ENCODE results near the gene MARF1. TPM values are rescaled to one million over a fixed set of nuclear protein-coding genes. Genes with fewer than 3 reads are reported as not detected.
A peak's percentile ranks its signal among the peaks of the same experiment; 100 is the strongest.

MARF1 gene
- total and polyA plus RNA-seq, 9 of the 15 experiments (the other 6 are each of a cell fraction or from before 2014, with no cell fraction given): 4.7 to 33.2 (median 11.7) TPM

DNA sequence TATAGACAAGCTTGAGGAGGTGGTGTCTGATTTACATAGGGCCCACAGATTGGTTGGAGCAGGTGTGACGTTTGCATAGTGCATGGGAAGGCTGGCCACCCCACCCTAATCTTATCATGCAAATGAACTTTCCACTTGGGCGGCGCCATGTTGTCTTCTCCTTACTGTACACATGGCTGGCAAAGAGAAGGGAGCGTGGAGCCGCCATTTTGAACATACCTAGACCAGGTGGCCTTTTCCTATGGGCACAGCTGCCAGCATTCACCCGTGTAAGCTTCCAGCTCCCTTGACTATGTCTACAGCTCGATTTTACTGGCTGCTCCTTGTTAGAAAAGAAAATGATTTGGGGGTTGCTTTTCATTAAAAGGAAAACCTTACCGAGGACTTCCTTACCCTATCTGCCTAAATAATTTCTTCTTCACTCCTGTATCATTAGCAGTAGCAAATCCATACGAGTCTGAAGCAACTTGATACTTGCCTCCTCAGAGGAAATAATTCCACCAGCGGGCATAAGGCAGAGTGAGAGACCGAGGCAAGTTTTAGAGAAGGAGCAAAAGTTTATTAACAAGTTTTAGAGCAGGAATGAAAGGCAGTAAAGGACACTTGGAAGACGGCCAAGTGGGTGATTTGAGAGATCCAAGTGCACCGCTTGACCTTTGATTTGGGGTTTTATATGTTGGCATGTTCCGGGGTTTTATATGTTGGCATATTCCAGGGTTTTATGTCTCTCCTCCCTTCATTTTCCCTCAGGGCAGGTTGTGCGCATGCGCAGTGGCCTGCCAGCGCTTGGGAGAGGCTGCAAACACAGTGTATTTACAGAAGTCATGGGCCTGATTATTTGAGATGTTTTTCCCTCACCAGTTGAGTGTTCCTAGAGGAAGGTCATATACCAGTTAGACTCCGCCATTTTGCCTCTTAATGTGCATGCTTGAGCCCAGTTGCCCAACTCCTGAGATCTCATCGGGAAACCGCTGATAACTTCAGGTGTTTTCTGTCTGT is 65.7 kb downstream of the MARF1 start (continued):
- TF ChIP-seq, protein P1, sequence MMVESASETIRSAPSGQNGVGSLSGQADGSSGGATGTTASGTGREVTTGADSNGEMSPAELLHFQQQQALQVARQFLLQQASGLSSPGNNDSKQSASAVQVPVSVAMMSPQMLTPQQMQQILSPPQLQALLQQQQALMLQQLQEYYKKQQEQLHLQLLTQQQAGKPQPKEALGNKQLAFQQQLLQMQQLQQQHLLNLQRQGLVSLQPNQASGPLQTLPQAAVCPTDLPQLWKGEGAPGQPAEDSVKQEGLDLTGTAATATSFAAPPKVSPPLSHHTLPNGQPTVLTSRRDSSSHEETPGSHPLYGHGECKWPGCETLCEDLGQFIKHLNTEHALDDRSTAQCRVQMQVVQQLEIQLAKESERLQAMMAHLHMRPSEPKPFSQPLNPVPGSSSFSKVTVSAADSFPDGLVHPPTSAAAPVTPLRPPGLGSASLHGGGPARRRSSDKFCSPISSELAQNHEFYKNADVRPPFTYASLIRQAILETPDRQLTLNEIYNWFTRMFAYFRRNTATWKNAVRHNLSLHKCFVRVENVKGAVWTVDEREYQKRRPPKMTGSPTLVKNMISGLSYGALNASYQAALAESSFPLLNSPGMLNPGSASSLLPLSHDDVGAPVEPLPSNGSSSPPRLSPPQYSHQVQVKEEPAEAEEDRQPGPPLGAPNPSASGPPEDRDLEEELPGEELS (CRISPR knock-in tag; IDR thresholded peaks at IDR 0.05; ENCODE audit: borderline replicate concordance): 0 out of 2 replicates have a peak, but pooled peaks have one; percentile 23
- TF ChIP-seq CCNT2 (IDR thresholded peaks at IDR 0.05; ENCODE audit: borderline replicate concordance, extremely low read depth, insufficient read length, low read depth, low read length) (no peak), XRCC5 (IDR thresholded peaks at IDR 0.05; ENCODE audit: low read depth, low read length) (0 out of 2 replicates have a peak, but pooled peaks have one; percentile 20), ZNF668 (CRISPR knock-in tag; IDR thresholded peaks at IDR 0.05) (no peak; the same call in 1 of the 2 replicates), ZNF77 (CRISPR knock-in tag; IDR thresholded peaks at IDR 0.05) (no peak), ZFPM2 (CRISPR knock-in tag; IDR thresholded peaks at IDR 0.05) (no peak), FUS (optimal IDR thresholded peaks at IDR 0.05; ENCODE audit: low read depth, low read length) (no peak), TAL1 (IDR thresholded peaks at IDR 0.05) (no peak), CSDE1 (IDR thresholded peaks at IDR 0.05) (no peak), KDM4B (IDR thresholded peaks at IDR 0.05; ENCODE audit: borderline replicate concordance in 2 of 2, low read depth in 1 of 2) (no peak), EGR1 (conservative IDR thresholded peaks at IDR 0.05) (no peak), PPARD (CRISPR knock-in tag; IDR thresholded peaks at IDR 0.05) (no peak), ZNF143 (CRISPR knock-in tag; IDR thresholded peaks at IDR 0.05) (no peak), EWSR1 (IDR thresholded peaks at IDR 0.05; ENCODE audit: borderline replicate concordance, low read depth, partially characterized antibody) (no peak), EP300 (IDR thresholded peaks at IDR 0.05; ENCODE audit: low read length) (peak; percentile 35), HDGF (IDR thresholded peaks at IDR 0.05) (no peak), EZH2 (IDR thresholded peaks at IDR 0.05; ENCODE audit: borderline replicate concordance, low read depth, low read length) (no peak)
- TF ChIP-seq, protein P2, sequence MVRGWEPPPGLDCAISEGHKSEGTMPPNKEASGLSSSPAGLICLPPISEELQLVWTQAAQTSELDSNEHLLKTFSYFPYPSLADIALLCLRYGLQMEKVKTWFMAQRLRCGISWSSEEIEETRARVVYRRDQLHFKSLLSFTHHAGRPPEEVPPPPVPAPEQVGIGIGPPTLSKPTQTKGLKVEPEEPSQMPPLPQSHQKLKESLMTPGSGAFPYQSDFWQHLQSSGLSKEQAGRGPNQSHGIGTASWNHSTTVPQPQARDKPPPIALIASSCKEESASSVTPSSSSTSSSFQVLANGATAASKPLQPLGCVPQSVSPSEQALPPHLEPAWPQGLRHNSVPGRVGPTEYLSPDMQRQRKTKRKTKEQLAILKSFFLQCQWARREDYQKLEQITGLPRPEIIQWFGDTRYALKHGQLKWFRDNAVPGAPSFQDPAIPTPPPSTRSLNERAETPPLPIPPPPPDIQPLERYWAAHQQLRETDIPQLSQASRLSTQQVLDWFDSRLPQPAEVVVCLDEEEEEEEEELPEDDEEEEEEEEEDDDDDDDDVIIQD (CRISPR knock-in tag; IDR thresholded peaks at IDR 0.05): no peak
- TF ChIP-seq, protein P3, sequence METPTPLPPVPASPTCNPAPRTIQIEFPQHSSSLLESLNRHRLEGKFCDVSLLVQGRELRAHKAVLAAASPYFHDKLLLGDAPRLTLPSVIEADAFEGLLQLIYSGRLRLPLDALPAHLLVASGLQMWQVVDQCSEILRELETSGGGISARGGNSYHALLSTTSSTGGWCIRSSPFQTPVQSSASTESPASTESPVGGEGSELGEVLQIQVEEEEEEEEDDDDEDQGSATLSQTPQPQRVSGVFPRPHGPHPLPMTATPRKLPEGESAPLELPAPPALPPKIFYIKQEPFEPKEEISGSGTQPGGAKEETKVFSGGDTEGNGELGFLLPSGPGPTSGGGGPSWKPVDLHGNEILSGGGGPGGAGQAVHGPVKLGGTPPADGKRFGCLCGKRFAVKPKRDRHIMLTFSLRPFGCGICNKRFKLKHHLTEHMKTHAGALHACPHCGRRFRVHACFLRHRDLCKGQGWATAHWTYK (CRISPR knock-in tag; IDR thresholded peaks at IDR 0.05): no peak
- TF ChIP-seq, protein P4, sequence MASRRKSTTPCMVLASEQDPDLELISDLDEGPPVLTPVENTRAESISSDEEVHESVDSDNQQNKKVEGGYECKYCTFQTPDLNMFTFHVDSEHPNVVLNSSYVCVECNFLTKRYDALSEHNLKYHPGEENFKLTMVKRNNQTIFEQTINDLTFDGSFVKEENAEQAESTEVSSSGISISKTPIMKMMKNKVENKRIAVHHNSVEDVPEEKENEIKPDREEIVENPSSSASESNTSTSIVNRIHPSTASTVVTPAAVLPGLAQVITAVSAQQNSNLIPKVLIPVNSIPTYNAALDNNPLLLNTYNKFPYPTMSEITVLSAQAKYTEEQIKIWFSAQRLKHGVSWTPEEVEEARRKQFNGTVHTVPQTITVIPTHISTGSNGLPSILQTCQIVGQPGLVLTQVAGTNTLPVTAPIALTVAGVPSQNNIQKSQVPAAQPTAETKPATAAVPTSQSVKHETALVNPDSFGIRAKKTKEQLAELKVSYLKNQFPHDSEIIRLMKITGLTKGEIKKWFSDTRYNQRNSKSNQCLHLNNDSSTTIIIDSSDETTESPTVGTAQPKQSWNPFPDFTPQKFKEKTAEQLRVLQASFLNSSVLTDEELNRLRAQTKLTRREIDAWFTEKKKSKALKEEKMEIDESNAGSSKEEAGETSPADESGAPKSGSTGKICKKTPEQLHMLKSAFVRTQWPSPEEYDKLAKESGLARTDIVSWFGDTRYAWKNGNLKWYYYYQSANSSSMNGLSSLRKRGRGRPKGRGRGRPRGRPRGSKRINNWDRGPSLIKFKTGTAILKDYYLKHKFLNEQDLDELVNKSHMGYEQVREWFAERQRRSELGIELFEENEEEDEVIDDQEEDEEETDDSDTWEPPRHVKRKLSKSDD (conservative IDR thresholded peaks at IDR 0.05; ENCODE audit: low read length): no peak
